Activated T-helper 2 cell treated with anti-CD3 and anti-CD28 coated beads, Interferon-gamma antibody, Interleukin-2, Interleukin-4, amounts not matched to agents 10 μg/mL and 5 μg/mL and 100 μg/mL, durations not matched to agents 14 hours and 24 hours and 36 hours (primary cell): ENCODE results near the gene FBXO39. TPM values are rescaled to one million over a fixed set of nuclear protein-coding genes. Genes with fewer than 3 reads are reported as not detected.

ENCODE experiments used
- total RNA-seq: library from RNA; stranded (reverse); gene quantifications from 2 replicates; pipeline ENCODE4 v1.2.3, GENCODE V29; 2022

The FBXO39 gene
- total RNA-seq, 1 donor from 2014 or later = not detected

Other genes starting within 250 kb of the FBXO39 start
- 0.52 and 1.1 TPM in 2 replicates for gene PITPNM3, start 219.7 kb upstream of the FBXO39 start, total RNA-seq
- gene KIAA0753, start 135.5 kb upstream of the FBXO39 start, total RNA-seq = 23.6 and 24.7 TPM in 2 replicates
- 86.9 and 92.7 TPM in 2 replicates for gene TXNDC17, start 135.2 kb upstream of the FBXO39 start, total RNA-seq
- 19.1 and 24.2 TPM in 2 replicates for gene MED31, start 124.6 kb upstream of the FBXO39 start, total RNA-seq
- 1.5 and 2.0 TPM in 2 replicates for gene C17orf100, start 124.5 kb upstream of the FBXO39 start, total RNA-seq
- gene SLC13A5, start 62.8 kb upstream of the FBXO39 start, total RNA-seq = not detected in 2 replicates
- gene XAF1, start 20.2 kb upstream of the FBXO39 start, total RNA-seq = 18.1 and 18.6 TPM in 2 replicates
- not detected in 2 replicates for gene TEKT1, start 55.5 kb downstream of the FBXO39 start, total RNA-seq
- not detected in 2 replicates for gene ALOX12, start 219.8 kb downstream of the FBXO39 start, total RNA-seq
- 150 and 154 TPM in 2 replicates for gene RNASEK, start 236.4 kb downstream of the FBXO39 start, total RNA-seq
- gene BCL6B, start 246.8 kb downstream of the FBXO39 start, total RNA-seq = 0.80 and 1.0 TPM in 2 replicates